Activated CD4-positive, CD25-positive, alpha-beta regulatory T cell treated with anti-CD3 and anti-CD28 coated beads, Interleukin-2, amount 50 U/mL, for 24 hours (primary cell): ENCODE results near the gene C8G.
A peak's percentile ranks its signal among the peaks of the same experiment; 100 is the strongest.

ENCODE experiments used
- ATAC-seq, 2 donors: fragments of 150-1000 bp; cut with Tn5 transposase; one replicate each; pipeline ENCODE4 v1.10.0; 2021; ENCODE audit warnings: mild to moderate bottlenecking in 1 of 2, moderate library complexity in 1 of 2

Gene C8G

GRCh38 chr9:136985027-136985602 lies 40.1 kb downstream of the C8G start:
- ATAC-seq, result no peak

GRCh38 chr9:136985853-136986252 lies 40.8 kb downstream of the C8G start:
- ATAC-seq, result no peak

- ATAC-seq, result no peak
Measured at GRCh38 chr9:136988872-136989271, 43.8 kb downstream of the C8G start.

- no peak for ATAC-seq
Measured at GRCh38 chr9:136990242-136990911, 45.3 kb downstream of the C8G start.

- ATAC-seq, result peak; percentile 83 to 89
Measured at GRCh38 chr9:136991993-136992818, 47.2 kb downstream of the C8G start, which contains the start of gene PAXX. TSS of gene PAXX (plus strand) at chr9:136992422. CDS start at chr9:136992444, 22 bp downstream.

GRCh38 chr9:136992819-136993369 lies 47.9 kb downstream of the C8G start:
- no peak for ATAC-seq

GRCh38 chr9:136994180-136994887 lies 49.3 kb downstream of the C8G start:
- no peak for ATAC-seq

GRCh38 chr9:136994888-136995230 lies 49.8 kb downstream of the C8G start:
- no peak for ATAC-seq

GRCh38 chr9:136995362-136995761 lies 50.3 kb downstream of the C8G start:
- no peak for ATAC-seq

GRCh38 chr9:136995772-136996311 lies 50.8 kb downstream of the C8G start:
- no peak for ATAC-seq
